ENCODE results near the gene TOLLIP. TPM values are rescaled to one million over a fixed set of nuclear protein-coding genes. Genes with fewer than 3 reads are reported as not detected.

The TOLLIP gene
- total RNA-seq, 1 experiment from 2014 or later, result 78.3 TPM

DNA sequence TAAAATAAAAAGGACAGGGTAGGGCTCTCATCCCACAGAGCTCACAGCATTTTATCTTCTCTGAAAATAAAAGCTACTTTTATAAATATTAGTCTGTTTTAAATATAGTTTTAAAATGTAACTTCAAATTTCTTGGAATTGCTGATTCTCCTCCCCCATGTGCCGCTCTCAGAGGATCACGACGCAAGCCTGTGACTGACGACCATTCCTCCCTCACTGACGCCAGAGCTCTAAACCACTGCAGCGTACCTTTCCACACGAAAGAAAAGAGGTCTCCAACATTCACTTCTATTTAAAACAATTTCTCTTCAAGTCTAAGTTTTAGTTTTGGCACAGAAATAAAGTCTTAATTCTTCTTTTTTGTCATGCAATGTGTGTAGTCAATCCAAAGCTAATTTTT lies 9.3 kb downstream of the TOLLIP start:
- CTCF ChIA-PET, result no interaction called here
- TF ChIP-seq, protein P1, sequence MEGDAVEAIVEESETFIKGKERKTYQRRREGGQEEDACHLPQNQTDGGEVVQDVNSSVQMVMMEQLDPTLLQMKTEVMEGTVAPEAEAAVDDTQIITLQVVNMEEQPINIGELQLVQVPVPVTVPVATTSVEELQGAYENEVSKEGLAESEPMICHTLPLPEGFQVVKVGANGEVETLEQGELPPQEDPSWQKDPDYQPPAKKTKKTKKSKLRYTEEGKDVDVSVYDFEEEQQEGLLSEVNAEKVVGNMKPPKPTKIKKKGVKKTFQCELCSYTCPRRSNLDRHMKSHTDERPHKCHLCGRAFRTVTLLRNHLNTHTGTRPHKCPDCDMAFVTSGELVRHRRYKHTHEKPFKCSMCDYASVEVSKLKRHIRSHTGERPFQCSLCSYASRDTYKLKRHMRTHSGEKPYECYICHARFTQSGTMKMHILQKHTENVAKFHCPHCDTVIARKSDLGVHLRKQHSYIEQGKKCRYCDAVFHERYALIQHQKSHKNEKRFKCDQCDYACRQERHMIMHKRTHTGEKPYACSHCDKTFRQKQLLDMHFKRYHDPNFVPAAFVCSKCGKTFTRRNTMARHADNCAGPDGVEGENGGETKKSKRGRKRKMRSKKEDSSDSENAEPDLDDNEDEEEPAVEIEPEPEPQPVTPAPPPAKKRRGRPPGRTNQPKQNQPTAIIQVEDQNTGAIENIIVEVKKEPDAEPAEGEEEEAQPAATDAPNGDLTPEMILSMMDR (IDR thresholded peaks at IDR 0.05; ENCODE audit: insufficient read depth in 1 of 2, low read depth in 1 of 2, low read length in 1 of 2, severe bottlenecking in 1 of 2, unreplicated experiment in 1 of 2), result no peak
- POLR2A ChIA-PET, result no interaction called here

DNA sequence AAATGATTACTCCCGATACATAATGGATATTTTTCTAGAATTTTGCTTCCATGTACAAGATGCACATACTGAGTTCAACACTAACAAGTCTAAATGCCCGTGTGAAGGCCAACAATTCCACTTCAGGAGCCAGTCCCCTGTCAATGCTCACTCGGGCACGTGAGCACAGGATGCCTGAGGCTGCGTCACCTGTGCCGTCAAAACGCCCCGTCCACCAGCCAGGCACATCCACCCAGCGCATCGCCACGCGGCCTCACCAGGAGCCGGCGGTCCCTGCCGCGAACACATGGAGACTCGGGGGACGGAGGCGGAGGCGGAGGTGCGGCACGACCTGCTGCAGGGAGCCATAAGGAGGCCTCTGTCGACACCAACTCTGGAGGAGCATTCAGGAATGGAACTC lies 9.8 kb downstream of the TOLLIP start:
- peak overlapping the region; percentile 56 for H3K27ac Mint-ChIP-seq (ENCODE audit: unreplicated experiment)

More for the DNA sequence above, 9.3 kb downstream of the TOLLIP start:
- peak overlapping the region; percentile 42 for H3K27ac Mint-ChIP-seq (ENCODE audit: unreplicated experiment)
- H3K9me3 Mint-ChIP-seq (ENCODE audit: unreplicated experiment), result no peaks in the 10 kb centered on the region
- no peaks in the 10 kb centered on the region for H3K27me3 Mint-ChIP-seq (ENCODE audit: insufficient read depth, unreplicated experiment)
- no peaks in the 10 kb centered on the region for H3K27me3 ChIP-seq (replicated peaks; ENCODE audit: control insufficient read depth, insufficient read depth, low read length)
- H3K9me3 ChIP-seq, result no peaks in the 10 kb centered on the region
- no peak overlapping the region for H3K4me3 ChIP-seq (ENCODE audit: low read depth, low read length)
- peaks cover 22% of the 10 kb centered on the region for H3K36me3 Mint-ChIP-seq (ENCODE audit: insufficient read depth, unreplicated experiment)
- 0 out of 2 replicates have a peak, but pooled peaks cover 1% of the 10 kb centered on the region for H3K36me3 ChIP-seq (ENCODE audit: control insufficient read depth, insufficient read depth, low read length)
- BruUV-seq (replicated peaks), result no TSS peak
- peaks cover 34% of the 10 kb centered on the region for H3K4me1 ChIP-seq
- DNase-seq, result no peak
- H3K4me3 Mint-ChIP-seq (ENCODE audit: unreplicated experiment), result no peak overlapping the region
- peaks cover 13% of the 10 kb centered on the region for H3K4me1 Mint-ChIP-seq (ENCODE audit: low read depth, unreplicated experiment)
- intact Hi-C loops (cut with micrococcal nuclease; ENCODE audit: unreplicated experiment), result no loop called here

DNA sequence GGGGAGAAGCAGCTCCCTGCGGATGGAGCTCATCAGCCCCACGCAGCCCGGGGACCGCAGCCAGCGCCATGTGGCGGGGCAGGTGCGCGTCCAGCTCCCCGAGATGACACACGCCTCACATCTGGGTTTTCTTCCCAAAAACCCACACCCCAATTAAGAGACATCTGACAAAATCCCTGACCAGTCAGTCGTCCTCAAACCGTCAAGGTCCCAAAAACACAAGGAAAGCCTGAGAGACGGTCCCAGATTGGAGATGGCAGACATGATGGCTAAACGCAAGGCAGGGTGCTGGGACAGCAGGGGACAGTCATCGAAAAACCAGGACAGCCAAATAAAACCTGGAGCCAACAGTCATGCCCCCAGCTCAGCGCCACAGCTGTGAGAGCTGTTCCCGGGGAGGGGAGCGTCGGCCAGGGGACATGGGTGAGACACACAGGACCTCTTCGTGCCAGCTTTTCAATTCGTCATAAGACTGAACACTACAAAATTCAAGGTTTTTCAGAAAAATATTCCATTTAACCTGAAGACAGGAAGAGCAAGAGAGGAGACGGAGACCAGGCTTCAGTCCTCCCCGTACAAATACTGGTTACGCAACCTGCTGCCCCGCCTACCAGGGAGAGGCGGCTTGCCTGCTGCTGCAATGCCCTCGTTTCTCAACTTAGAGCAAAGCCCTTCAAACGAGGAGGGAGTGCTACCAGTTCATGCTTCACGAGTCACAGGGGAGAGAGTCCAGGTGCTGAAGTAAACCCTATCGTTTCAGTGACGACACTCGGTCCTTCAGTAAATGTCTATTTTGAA lies 10.5 kb downstream of the TOLLIP start:
- peaks cover 21% of the 10 kb centered on the region for H3K36me3 Mint-ChIP-seq (ENCODE audit: insufficient read depth, unreplicated experiment)
- peak; percentile 87 to 91 for DNase-seq
- POLR2A ChIA-PET, result interaction anchor here (0.6 kb wide), 1 partner anchor 508 kb away, joined by 3 read pairs; no protein-coding TSS in a partner anchor
- no peaks in the 10 kb centered on the region for H3K27me3 ChIP-seq (replicated peaks; ENCODE audit: control insufficient read depth, insufficient read depth, low read length)
- H3K27ac Mint-ChIP-seq (ENCODE audit: unreplicated experiment), result peak overlapping the region; percentile 56
- H3K9me3 ChIP-seq, result no peaks in the 10 kb centered on the region
- H3K4me3 Mint-ChIP-seq (ENCODE audit: unreplicated experiment), result peak overlapping the region; percentile 5
- TF ChIP-seq, protein P1 (IDR thresholded peaks at IDR 0.05; ENCODE audit: insufficient read depth in 1 of 2, low read depth in 1 of 2, low read length in 1 of 2, severe bottlenecking in 1 of 2, unreplicated experiment in 1 of 2), result no peak
- H3K27me3 Mint-ChIP-seq (ENCODE audit: insufficient read depth, unreplicated experiment), result no peaks in the 10 kb centered on the region
- CTCF ChIA-PET, result no interaction called here
- H3K36me3 ChIP-seq (ENCODE audit: control insufficient read depth, insufficient read depth, low read length), result 0 out of 2 replicates have a peak, but pooled peaks cover 1% of the 10 kb centered on the region
- H3K9me3 Mint-ChIP-seq (ENCODE audit: unreplicated experiment), result no peaks in the 10 kb centered on the region
- BruUV-seq (replicated peaks), result no TSS peak
- peaks cover 24% of the 10 kb centered on the region for H3K4me1 ChIP-seq
- peaks cover 6% of the 10 kb centered on the region for H3K4me1 Mint-ChIP-seq (ENCODE audit: low read depth, unreplicated experiment)
- peak overlapping the region; percentile 4; the same call in 1 of the 2 replicates for H3K4me3 ChIP-seq (ENCODE audit: low read depth, low read length)
- intact Hi-C loops (cut with micrococcal nuclease; ENCODE audit: unreplicated experiment), result no loop called here

More for the DNA sequence above, 9.8 kb downstream of the TOLLIP start:
- no peaks in the 10 kb centered on the region for H3K27me3 ChIP-seq (replicated peaks; ENCODE audit: control insufficient read depth, insufficient read depth, low read length)
- intact Hi-C loops (cut with micrococcal nuclease; ENCODE audit: unreplicated experiment), result no loop called here
- POLR2A ChIA-PET, result no interaction called here
- BruUV-seq (replicated peaks), result no TSS peak
- no peak overlapping the region for H3K4me3 ChIP-seq (ENCODE audit: low read depth, low read length)
- no peaks in the 10 kb centered on the region for H3K9me3 ChIP-seq
- 0 out of 2 replicates have a peak, but pooled peaks cover 1% of the 10 kb centered on the region for H3K36me3 ChIP-seq (ENCODE audit: control insufficient read depth, insufficient read depth, low read length)
- no peak for DNase-seq
- peaks cover 29% of the 10 kb centered on the region for H3K4me1 ChIP-seq
- H3K36me3 Mint-ChIP-seq (ENCODE audit: insufficient read depth, unreplicated experiment), result peaks cover 25% of the 10 kb centered on the region
- no peak overlapping the region for H3K4me3 Mint-ChIP-seq (ENCODE audit: unreplicated experiment)
- H3K4me1 Mint-ChIP-seq (ENCODE audit: low read depth, unreplicated experiment), result peaks cover 13% of the 10 kb centered on the region
- CTCF ChIA-PET, result no interaction called here
- H3K9me3 Mint-ChIP-seq (ENCODE audit: unreplicated experiment), result no peaks in the 10 kb centered on the region
- H3K27me3 Mint-ChIP-seq (ENCODE audit: insufficient read depth, unreplicated experiment), result no peaks in the 10 kb centered on the region
- TF ChIP-seq, protein P1 (IDR thresholded peaks at IDR 0.05; ENCODE audit: insufficient read depth in 1 of 2, low read depth in 1 of 2, low read length in 1 of 2, severe bottlenecking in 1 of 2, unreplicated experiment in 1 of 2), result no peak

Data from Caco-2 (cell line).